ENCODE data around the gene TPBGL.

GRCh38 chr11:75244052-75244814, 3.7 kb downstream of the TPBGL start:
- TF ChIP-seq GATA3 (IDR thresholded peaks at IDR 0.05; ENCODE audit: low read depth, low read length) (no peak), GATA2 (IDR thresholded peaks at IDR 0.05; ENCODE audit: low read depth, low read length) (no peak)

All from SH-SY5Y (cell line).